H1 (cell line): ENCODE measurements around the gene APEX2. TPM values are rescaled to one million over a fixed set of nuclear protein-coding genes. Genes with fewer than 3 reads are reported as not detected.

Experiments used
- KDM1A ChIP-seq: fragments of 200-600, 300-600 bp; sonication (generic); IDR thresholded peaks from 2 replicates; pipeline ENCODE4 v1.7.1; 2016; ENCODE audit warnings: mild to moderate bottlenecking, low read length, borderline replicate concordance
- RAD21 ChIP-seq, 2 experiments: IDR thresholded peaks in 1 of 2; conservative IDR thresholded peaks in 1 of 2; 2 replicates each; pipeline ENCODE4 v1.6.1; 2011; ENCODE audit warnings: low read depth in 2 of 2, low read length in 2 of 2, improper control_type of control experiment in 1 of 2, inconsistent platforms in 1 of 2, mild to moderate bottlenecking in 1 of 2, moderate library complexity in 1 of 2
- TCF12 ChIP-seq: IDR thresholded peaks from 2 replicates; pipeline ENCODE4 v1.6.1; 2011; ENCODE audit warnings: low read depth, mild to moderate bottlenecking, low read length
- polyA plus RNA-seq, 7 experiments: library from polyadenylated mRNA; depleted of rRNA in 3 of 7; stranded (reverse) in 5 of 7; unstranded in 2 of 7; fragments of >200 nt in 5 of 7; fragments of 200-250 nt in 2 of 7; gene quantifications; 1 replicate in 5 of 7; 2 replicates in 1 of 7; 4 replicates in 1 of 7; pipeline versions ENCODE4 v1.2.1 to v1.2.3, GENCODE V29; 2011 to 2013; ENCODE audit warnings: missing spikeins in 2 of 7, mixed read lengths in 2 of 7
- total RNA-seq: library from RNA; stranded (reverse); fragmentation: NEBNext Ultra II Directional; extraction: Animal tissue kit (Norgen Biotek cat#: 25700); gene quantifications from 2 replicates; pipeline ENCODE4 v1.2.1, GENCODE V29; 2021

Gene APEX2
- total and polyA plus RNA-seq, 2 of the 8 experiments (the other 6 are each of a cell fraction or from before 2014, with no cell fraction given), result 18.9 to 36.4 TPM

GRCh38 chrX:55004231-55004630, 4.1 kb downstream of the APEX2 start (continued):
- TF ChIP-seq KDM1A, result no peak
- TF ChIP-seq RAD21 (IDR thresholded peaks at IDR 0.05 in 1 of 2, conservative IDR thresholded peaks at IDR 0.05 in 1 of 2; ENCODE audit: low read depth in 2 of 2, low read length in 2 of 2), result no peak
- no peak for TF ChIP-seq TCF12
